Panc1 (cell line): ENCODE results near the gene NAPSA.

Experiments
- CTCF ChIP-seq: fragments of 450-650 bp; IDR thresholded peaks from 2 replicates; pipeline ENCODE4 v1.5.1; 2017; ENCODE audit warnings: mild to moderate bottlenecking
- POLR2AphosphoS5 ChIP-seq: IDR thresholded peaks from 2 replicates; pipeline ENCODE4 v1.6.1; 2012; ENCODE audit warnings: mild to moderate bottlenecking, low read depth, low read length, moderate library complexity
- REST ChIP-seq, 2 experiments: IDR thresholded peaks; 2 replicates each; pipeline ENCODE4 v1.6.1; 2011 to 2012; ENCODE audit warnings: low read depth in 2 of 2, control low read depth in 1 of 2, low read length in 1 of 2, mild to moderate bottlenecking in 1 of 2, moderate library complexity in 1 of 2; ENCODE audit not compliant: insufficient read depth in 1 of 2
- SIN3A ChIP-seq: IDR thresholded peaks from 2 replicates; pipeline ENCODE4 v1.6.1; 2012; ENCODE audit warnings: low read depth, mild to moderate bottlenecking, low read length, moderate library complexity, borderline replicate concordance; ENCODE audit not compliant: insufficient read depth
- TCF7L2 ChIP-seq: IDR thresholded peaks from 2 replicates; pipeline ENCODE4 v1.6.1; 2011; ENCODE audit warnings: mild to moderate bottlenecking, low read depth, low read length, inconsistent platforms

- TF ChIP-seq CTCF (no peak), REST (IDR thresholded peaks at IDR 0.05; ENCODE audit: insufficient read depth in 1 of 2, low read depth in 2 of 2, low read length in 1 of 2) (no peak), POLR2AphosphoS5 (no peak), TCF7L2 (no peak), SIN3A (no peak)
Measured at GRCh38 chr19:50377051-50377461, 11.6 kb upstream of the NAPSA start.
